Gastrocnemius medialis (tissue), 4 donors: Measurements from ENCODE around the gene DMGDH. TPM values are rescaled to one million over a fixed set of nuclear protein-coding genes. Genes with fewer than 3 reads are reported as not detected.

Source experiments
- ATAC-seq, 2 donors: fragments of 150-250 bp; one replicate each; pipeline ENCODE4 v1.9.1; 2016
- DNase-seq, 2 donors: peaks; one replicate each; pipeline ENCODE4 v3.0.0-alpha.2; 2019
- H3K27ac ChIP-seq, 4 donors: fragments of 200-600 bp; sonication (generic); 1 replicate in 1 of 4; 2 replicates in 3 of 4; pipeline ENCODE4 v1.5.1; 2016 to 2018; ENCODE audit warnings: mild to moderate bottlenecking in 2 of 4, moderate library complexity in 1 of 4
- H3K27me3 ChIP-seq, 3 donors: fragments of 200-600 bp; sonication (generic) in 2 of 3; 1 replicate in 1 of 3; 2 replicates in 2 of 3; pipeline versions ENCODE4 v1.5.1 to v1.6.0; 2016 to 2019; ENCODE audit warnings: mild to moderate bottlenecking in 1 of 3, moderate library complexity in 1 of 3
- H3K36me3 ChIP-seq, 2 donors: fragments of 200-600 bp; sonication (generic) in 1 of 2; one replicate each; pipeline ENCODE4 v1.5.1; 2017 to 2018
- H3K4me1 ChIP-seq, 2 donors: fragments of 200-600 bp; sonication (generic) in 1 of 2; one replicate each; pipeline ENCODE4 v1.5.1; 2016 to 2017; ENCODE audit warnings: mild to moderate bottlenecking in 2 of 2
- H3K4me3 ChIP-seq, 4 donors: fragments of 200-600 bp; sonication (generic) in 3 of 4; 1 replicate in 1 of 4; 2 replicates in 3 of 4; pipeline ENCODE4 v1.5.1; 2016 to 2019; ENCODE audit warnings: mild to moderate bottlenecking in 2 of 4
- H3K9me3 ChIP-seq, 3 donors: fragments of 200-600 bp; sonication (generic) in 2 of 3; 1 replicate in 1 of 3; 2 replicates in 2 of 3; pipeline ENCODE4 v1.5.1; 2016 to 2019
- POLR2A ChIP-seq, 2 donors: fragments of 450-650 bp; IDR thresholded peaks; one replicate each; pipeline ENCODE4 v1.6.1; 2017; ENCODE audit warnings: antibody characterized with exemption in 2 of 2, mild to moderate bottlenecking in 2 of 2, moderate library complexity in 2 of 2
- in situ Hi-C, 4 donors: fragments of 200-750 bp; cut with MboI; loops; one replicate each; pipeline versions ENCODE4 v1.15.0 to v1.8.0; 2017; ENCODE audit warnings: low sequenced_read_pairs in 4 of 4
- intact Hi-C: fragments of 100-400 bp; cut with DNase I; formaldehyde crosslinking; loops from one replicate; pipeline ENCODE4 v1.15.1; 2023; ENCODE audit warnings: low total_unique reads
- total RNA-seq, 4 donors: library from RNA; depleted of rRNA; stranded (reverse); fragments of >200 nt; gene quantifications; one replicate each; pipeline versions ENCODE4 v1.1.0 to v1.2.3, GENCODE V29; 2016
- TF ChIP-seq, protein P1 (sequence below), 5 experiments: fragments of 450-650 bp in 3 of 5; fragments of 200-600 bp in 2 of 5; sonication (generic) in 2 of 5; IDR thresholded peaks in 4 of 5; conservative IDR thresholded peaks in 1 of 5; 1 replicate in 4 of 5; 2 replicates in 1 of 5; pipeline ENCODE4 v1.5.1; 2016 to 2019; ENCODE audit warnings: antibody characterized with exemption in 5 of 5, mild to moderate bottlenecking in 3 of 5, moderate library complexity in 3 of 5

Gene DMGDH
- total RNA-seq, 4 donors from 2014 or later, result 0.15 to 1.8 (median 0.65) TPM

DNA sequence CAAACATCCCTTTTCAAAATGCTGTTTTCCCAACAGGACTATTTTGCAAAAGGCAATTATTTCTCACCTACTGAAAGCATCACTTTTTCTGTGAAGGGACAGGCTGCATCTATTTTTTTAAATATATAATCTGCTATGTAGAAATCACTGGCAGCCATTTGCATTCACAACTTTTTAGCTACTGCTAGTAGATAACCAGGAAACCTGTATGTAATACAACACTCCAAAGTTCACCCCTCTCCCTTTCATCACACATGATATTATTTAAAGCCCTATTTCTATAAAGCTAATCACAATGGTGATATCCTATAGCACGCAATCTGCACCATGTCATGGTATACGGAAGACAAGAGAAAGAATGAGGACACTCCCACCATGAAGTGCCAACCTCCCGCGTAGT lies 9.8 kb downstream of the DMGDH start:
- no peak for ATAC-seq

DNA sequence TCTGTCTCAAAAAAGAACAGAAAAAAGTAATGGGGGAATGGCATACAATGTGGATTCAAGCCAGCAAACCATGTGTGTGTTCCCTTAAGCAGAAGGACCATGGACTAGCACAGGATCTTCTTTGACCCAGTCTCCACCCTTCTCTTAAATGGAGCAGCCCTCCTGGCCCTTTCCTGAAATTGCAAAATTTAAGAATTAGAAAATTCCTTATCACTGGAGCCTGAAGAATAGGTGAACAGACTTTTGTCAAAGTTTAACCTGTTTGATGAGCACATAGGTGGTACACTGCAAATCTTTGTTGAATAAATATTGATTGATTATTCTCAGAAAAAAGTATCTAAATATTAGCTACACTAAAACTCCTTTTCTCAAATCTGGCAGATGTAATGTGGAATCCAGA lies 12.6 kb downstream of the DMGDH start:
- ATAC-seq (no peak), DNase-seq (no peak)
- no peaks in the 10 kb centered on the region for H3K9me3 ChIP-seq
- H3K4me1 ChIP-seq, result no peaks in the 10 kb centered on the region
- TF ChIP-seq, protein P1, sequence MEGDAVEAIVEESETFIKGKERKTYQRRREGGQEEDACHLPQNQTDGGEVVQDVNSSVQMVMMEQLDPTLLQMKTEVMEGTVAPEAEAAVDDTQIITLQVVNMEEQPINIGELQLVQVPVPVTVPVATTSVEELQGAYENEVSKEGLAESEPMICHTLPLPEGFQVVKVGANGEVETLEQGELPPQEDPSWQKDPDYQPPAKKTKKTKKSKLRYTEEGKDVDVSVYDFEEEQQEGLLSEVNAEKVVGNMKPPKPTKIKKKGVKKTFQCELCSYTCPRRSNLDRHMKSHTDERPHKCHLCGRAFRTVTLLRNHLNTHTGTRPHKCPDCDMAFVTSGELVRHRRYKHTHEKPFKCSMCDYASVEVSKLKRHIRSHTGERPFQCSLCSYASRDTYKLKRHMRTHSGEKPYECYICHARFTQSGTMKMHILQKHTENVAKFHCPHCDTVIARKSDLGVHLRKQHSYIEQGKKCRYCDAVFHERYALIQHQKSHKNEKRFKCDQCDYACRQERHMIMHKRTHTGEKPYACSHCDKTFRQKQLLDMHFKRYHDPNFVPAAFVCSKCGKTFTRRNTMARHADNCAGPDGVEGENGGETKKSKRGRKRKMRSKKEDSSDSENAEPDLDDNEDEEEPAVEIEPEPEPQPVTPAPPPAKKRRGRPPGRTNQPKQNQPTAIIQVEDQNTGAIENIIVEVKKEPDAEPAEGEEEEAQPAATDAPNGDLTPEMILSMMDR (IDR thresholded peaks at IDR 0.05 in 4 of 5, conservative IDR thresholded peaks at IDR 0.05 in 1 of 5), result no peak
- intact Hi-C loops (no loop called here), in situ Hi-C loops (no loop called here)
- no peak overlapping the region for H3K4me3 ChIP-seq
- no peaks in the 10 kb centered on the region for H3K36me3 ChIP-seq
- no peak overlapping the region for H3K27ac ChIP-seq
- H3K27me3 ChIP-seq, result no peaks in the 10 kb centered on the region

More for the DNA sequence above, 9.8 kb downstream of the DMGDH start:
- H3K36me3 ChIP-seq, result no peaks in the 10 kb centered on the region
- no peaks in the 10 kb centered on the region for H3K27me3 ChIP-seq
- H3K27ac ChIP-seq, result no peak overlapping the region
- no peak overlapping the region for H3K4me3 ChIP-seq
- DNase-seq, result no peak
- in situ Hi-C loops, result no loop called here
- no peak for TF ChIP-seq POLR2A (IDR thresholded peaks at IDR 0.05)
- TF ChIP-seq, protein P1 (IDR thresholded peaks at IDR 0.05 in 4 of 5, conservative IDR thresholded peaks at IDR 0.05 in 1 of 5), result no peak
- intact Hi-C loops, result no loop called here
- H3K4me1 ChIP-seq, result no peaks in the 10 kb centered on the region
- H3K9me3 ChIP-seq, result no peaks in the 10 kb centered on the region

DNA sequence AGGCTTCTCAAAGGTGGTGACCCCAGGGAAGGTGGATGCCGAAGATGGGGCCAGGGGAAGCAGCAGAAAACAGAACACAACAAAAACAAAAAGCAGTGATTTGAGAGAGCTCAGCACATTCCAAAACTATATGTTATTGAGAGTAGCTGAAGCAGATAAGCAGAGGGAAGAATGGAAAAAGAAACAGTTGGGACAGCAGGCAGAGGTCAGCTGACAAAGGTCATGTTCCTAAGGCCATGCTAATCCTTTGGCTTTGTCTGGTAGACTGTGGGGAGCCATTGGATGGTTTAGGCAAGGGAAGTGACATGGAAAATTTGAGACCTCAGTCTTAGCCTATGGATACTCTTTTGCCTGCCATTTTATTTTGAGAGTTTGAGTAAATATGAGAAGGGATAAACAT lies 14.5 kb downstream of the DMGDH start:
- no peak for TF ChIP-seq POLR2A (IDR thresholded peaks at IDR 0.05)
- TF ChIP-seq, protein P1 (IDR thresholded peaks at IDR 0.05 in 4 of 5, conservative IDR thresholded peaks at IDR 0.05 in 1 of 5), result no peak
- intact Hi-C loops, result no loop called here
- no peak for ATAC-seq
- H3K4me1 ChIP-seq, result no peaks in the 10 kb centered on the region
- H3K9me3 ChIP-seq, result no peaks in the 10 kb centered on the region
- H3K36me3 ChIP-seq, result no peaks in the 10 kb centered on the region
- no peak overlapping the region for H3K4me3 ChIP-seq
- H3K27me3 ChIP-seq, result no peaks in the 10 kb centered on the region
- in situ Hi-C loops, result no loop called here
- H3K27ac ChIP-seq, result no peak overlapping the region
- no peak for DNase-seq

DNA sequence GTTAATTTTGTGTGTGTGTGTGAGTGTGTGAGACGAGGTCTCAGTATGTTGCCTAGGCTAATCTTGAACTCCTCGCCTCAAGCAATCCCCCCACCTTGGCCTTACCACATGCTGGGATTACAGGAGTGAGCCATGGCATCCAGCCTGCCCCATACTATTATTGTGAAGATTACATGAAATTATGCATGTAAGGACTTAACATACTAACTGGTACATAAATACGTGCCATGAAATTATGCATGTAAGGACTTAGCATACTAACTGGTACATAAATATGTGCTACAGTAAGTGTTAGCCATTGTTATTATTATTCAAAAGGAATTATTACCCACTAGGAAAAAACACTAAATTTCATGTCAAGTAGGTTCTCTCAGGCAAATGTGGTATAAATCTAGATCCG lies 16.2 kb downstream of the DMGDH start:
- ATAC-seq (no peak), DNase-seq (no peak)
- no peak overlapping the region for H3K27ac ChIP-seq

DNA sequence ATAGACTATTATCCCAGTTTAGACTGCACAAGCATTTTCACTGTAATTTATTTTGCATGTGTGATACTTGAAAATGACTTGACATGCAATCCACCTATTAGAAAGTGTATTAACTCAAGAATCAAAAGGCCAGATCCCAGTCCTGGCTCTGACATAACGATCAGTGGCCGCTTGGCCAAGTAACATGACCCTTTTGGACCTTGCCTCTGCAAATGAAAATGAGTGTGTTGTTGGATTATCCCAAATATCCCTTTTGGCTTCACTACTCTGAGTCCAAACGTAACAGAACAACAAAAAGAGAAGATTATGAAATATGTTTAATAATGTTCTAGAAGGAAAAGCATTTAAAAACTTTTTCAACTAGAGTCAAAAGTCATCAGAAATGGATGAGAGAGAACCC lies 19.0 kb downstream of the DMGDH start:
- TF ChIP-seq, protein P1 (IDR thresholded peaks at IDR 0.05 in 4 of 5, conservative IDR thresholded peaks at IDR 0.05 in 1 of 5), result no peak
- no peak for TF ChIP-seq POLR2A (IDR thresholded peaks at IDR 0.05)
- Histone ChIP-seq H3K27ac (no peak overlapping the region), H3K36me3 (no peaks in the 10 kb centered on the region), H3K27me3 (no peaks in the 10 kb centered on the region), H3K4me1 (no peaks in the 10 kb centered on the region), H3K9me3 (no peaks in the 10 kb centered on the region), H3K4me3 (no peak overlapping the region)
- ATAC-seq (no peak), DNase-seq (no peak)
- in situ Hi-C loops, result no loop called here
- intact Hi-C loops, result no loop called here

More for the DNA sequence above, 16.2 kb downstream of the DMGDH start:
- no peak overlapping the region for H3K4me3 ChIP-seq
- intact Hi-C loops (no loop called here), in situ Hi-C loops (no loop called here)
- no peak for TF ChIP-seq POLR2A (IDR thresholded peaks at IDR 0.05)
- TF ChIP-seq, protein P1 (IDR thresholded peaks at IDR 0.05 in 4 of 5, conservative IDR thresholded peaks at IDR 0.05 in 1 of 5), result no peak
- no peaks in the 10 kb centered on the region for H3K27me3 ChIP-seq
- no peaks in the 10 kb centered on the region for H3K4me1 ChIP-seq
- H3K9me3 ChIP-seq, result no peaks in the 10 kb centered on the region
- no peaks in the 10 kb centered on the region for H3K36me3 ChIP-seq
